Prostate gland (tissue), 2 donors: ENCODE results near the gene ARL5B.

Experiments used
- CTCF ChIP-seq, 4 experiments: fragments of 200-600 bp in 2 of 4; fragments of 450-650 bp in 2 of 4; sonication (generic) in 2 of 4; IDR thresholded peaks; 1 replicate in 3 of 4; 2 replicates in 1 of 4; pipeline ENCODE4 v1.5.1; 2016 to 2019; ENCODE audit warnings: antibody characterized with exemption in 4 of 4, mild to moderate bottlenecking in 2 of 4, moderate library complexity in 2 of 4
- POLR2A ChIP-seq: fragments of 450-650 bp; IDR thresholded peaks from one replicate; pipeline ENCODE4 v1.6.1; 2016; ENCODE audit warnings: antibody characterized with exemption, mild to moderate bottlenecking

DNA sequence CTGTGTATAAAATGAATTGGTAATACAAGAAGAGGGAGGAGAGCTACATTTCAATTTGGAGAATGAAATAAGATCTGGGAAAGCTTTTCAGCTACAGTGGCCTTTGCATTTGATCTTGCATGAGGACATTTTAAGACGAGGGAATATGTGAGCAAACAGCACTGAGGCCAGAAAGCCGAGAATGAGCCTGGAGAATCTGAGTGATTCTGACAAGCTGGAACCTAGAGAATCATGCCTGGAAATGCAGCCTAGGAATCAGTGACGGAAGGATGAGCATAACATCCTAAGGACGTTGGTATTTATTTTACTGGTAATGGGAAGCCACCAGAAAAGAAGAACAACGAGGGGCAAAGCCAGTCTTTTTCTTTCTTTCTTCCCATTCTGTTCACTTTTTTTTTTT, 44.3 kb downstream of the ARL5B start:
- TF ChIP-seq POLR2A = no peak
- TF ChIP-seq CTCF (IDR thresholded peaks at IDR 0.05) = no peak
